T-cell (primary cell): ENCODE data around the gene WWTR1. TPM values are rescaled to one million over a fixed set of nuclear protein-coding genes. Genes with fewer than 3 reads are reported as not detected.

Experiments used
- ATAC-seq, 4 experiments: fragments of 200-7000 bp in 3 of 4; fragments of 150-1000 bp in 1 of 4; cut with Tn5 transposase; replicated peaks in 1 of 4; 1 replicate in 3 of 4; 2 replicates in 1 of 4; pipeline ENCODE4 v1.10.0; 2021; ENCODE audit warnings: moderate library complexity in 3 of 4, mild to moderate bottlenecking in 2 of 4, moderate number of reproducible peaks in 1 of 4
- CTCF ChIA-PET, 2 donors: fragments of 300-600 bp; sonication (Branson Sonifier 250); formaldehyde crosslinking; loops; one replicate each; lab custom pipeline; 2022; ENCODE audit warnings: antibody characterized with exemption in 2 of 2; lab: Charles Lee
- POLR2A ChIA-PET, 2 donors: fragments of 300-600 bp; sonication (Branson Sonifier 250); formaldehyde crosslinking; loops; one replicate each; lab custom pipeline; 2022; ENCODE audit warnings: antibody characterized with exemption in 2 of 2; lab: Charles Lee
- DNase-seq, 35 experiments: peaks; one replicate each; pipeline versions ENCODE4 v3.0.0 to v3.0.0-alpha.2; 2013 to 2023
- H3K27ac ChIP-seq: one replicate; pipeline ENCODE4 v1.5.1; 2013; ENCODE audit warnings: low read length
- H3K27me3 ChIP-seq, 2 experiments: replicated peaks in 1 of 2; 1 replicate in 1 of 2; 2 replicates in 1 of 2; pipeline versions ENCODE4 v1.6.1 to v1.7.0; 2013; ENCODE audit warnings: low read length in 1 of 2, mixed read lengths in 1 of 2; ENCODE audit not compliant: control insufficient read depth in 2 of 2, insufficient read depth in 2 of 2; ENCODE audit errors: extremely low read depth in 1 of 2
- H3K36me3 ChIP-seq, 2 donors: 1 replicate in 1 of 2; 2 replicates in 1 of 2; pipeline versions ENCODE4 v1.6.1 to v1.7.0; 2013; ENCODE audit warnings: low read length in 1 of 2; ENCODE audit not compliant: control insufficient read depth in 2 of 2, insufficient read depth in 1 of 2; ENCODE audit errors: extremely low read depth in 1 of 2
- H3K4me1 ChIP-seq, 2 experiments: 1 replicate in 1 of 2; 2 replicates in 1 of 2; pipeline versions ENCODE4 v1.6.1 to v1.7.0; 2013; ENCODE audit warnings: low read length in 2 of 2, mixed read lengths in 1 of 2; ENCODE audit not compliant: insufficient read depth in 2 of 2, control insufficient read depth in 1 of 2; ENCODE audit errors: extremely low read depth in 1 of 2
- H3K4me3 ChIP-seq, 2 donors: 1 replicate in 1 of 2; 2 replicates in 1 of 2; pipeline versions ENCODE4 v1.5.1 to v1.7.0; 2013; ENCODE audit warnings: mild to moderate bottlenecking in 2 of 2, low read length in 1 of 2, moderate library complexity in 1 of 2; ENCODE audit not compliant: control insufficient read depth in 1 of 2; ENCODE audit errors: extremely low read depth in 1 of 2
- H3K9me3 ChIP-seq: 2 replicates; pipeline ENCODE4 v1.7.0; 2013
- H3K27ac Mint-ChIP-seq, 2 donors: one replicate each; pipeline ENCODE4 v1.8.0; 2020 to 2021; ENCODE audit warnings: mild to moderate bottlenecking in 2 of 2, mixed read lengths in 2 of 2
- H3K27me3 Mint-ChIP-seq, 2 donors: one replicate each; pipeline ENCODE4 v1.8.0; 2021 to 2022; ENCODE audit warnings: mixed read lengths in 2 of 2
- H3K36me3 Mint-ChIP-seq: one replicate; pipeline ENCODE4 v1.8.0; 2021; ENCODE audit warnings: mixed read lengths
- H3K4me1 Mint-ChIP-seq, 3 donors: one replicate each; pipeline ENCODE4 v1.8.0; 2020 to 2022; ENCODE audit warnings: mixed read lengths in 3 of 3, mild to moderate bottlenecking in 1 of 3
- H3K4me3 Mint-ChIP-seq, 3 donors: one replicate each; pipeline ENCODE4 v1.8.0; 2020 to 2022; ENCODE audit warnings: mild to moderate bottlenecking in 3 of 3, mixed read lengths in 3 of 3, moderate library complexity in 3 of 3
- H3K9me3 Mint-ChIP-seq, 3 donors: one replicate each; pipeline ENCODE4 v1.8.0; 2020 to 2022; ENCODE audit warnings: mixed read lengths in 3 of 3
- WGBS: methylation state at CpG from one replicate; pipeline ENCODE4 v1.1.5; 2013; ENCODE audit warnings: missing lambda C conversion rate; ENCODE audit not compliant: insufficient coverage; 5-methylcytosine and 5-hydroxymethylcytosine counted together
- total RNA-seq, 35 experiments: library from RNA in 6 of 35; stranded (reverse) in 6 of 35; fragments of 120-200 nt in 1 of 35; gene quantifications; one replicate each; pipeline versions ENCODE4 v1.2.1 to v1.2.4 and lab custom pipeline; 2013 to 2026

Gene WWTR1
- total RNA-seq, 5 donors from 2014 or later (not counting 1 experiment from before 2014, with no cell fraction given), result 0.43 to 1.6 (median 1.1) TPM

- no CpG with 5 or more reads among the region's 2 CpGs for WGBS
- no peak overlapping the region for H3K27ac Mint-ChIP-seq
Observed at GRCh38 chr3:149545049-149545448, 112.8 kb downstream of the WWTR1 start.

GRCh38 chr3:149542375-149543312 is 115.2 kb downstream of the WWTR1 start:
- H3K9me3 ChIP-seq, result no peaks in the 10 kb centered on the region
- WGBS, result no CpG with 5 or more reads among the region's 9 CpGs
- no peaks in the 10 kb centered on the region for H3K36me3 Mint-ChIP-seq
- DNase-seq, result no peak
- no peak overlapping the region for H3K27ac Mint-ChIP-seq
- no peaks in the 10 kb centered on the region for H3K4me1 ChIP-seq
- H3K4me1 Mint-ChIP-seq, result no peaks in the 10 kb centered on the region
- no peak for ATAC-seq
- no peaks in the 10 kb centered on the region for H3K27me3 ChIP-seq
- H3K36me3 ChIP-seq, result no peaks in the 10 kb centered on the region
- H3K9me3 Mint-ChIP-seq, result no peaks in the 10 kb centered on the region
- no peak overlapping the region for H3K4me3 Mint-ChIP-seq
- no peak overlapping the region for H3K27ac ChIP-seq
- no peak overlapping the region for H3K4me3 ChIP-seq
- POLR2A ChIA-PET, result no interaction called here
- H3K27me3 Mint-ChIP-seq, result peaks cover 4 to 9% of the 10 kb centered on the region in 2 donors
- CTCF ChIA-PET, result no interaction called here

More at GRCh38 chr3:149545049-149545448, 112.8 kb downstream of the WWTR1 start:
- no peak overlapping the region for H3K4me3 ChIP-seq
- ChIA-PET POLR2A (no interaction called here), CTCF (no interaction called here)
- ATAC-seq (no peak), DNase-seq (no peak)
- H3K4me1 Mint-ChIP-seq, result no peaks in the 10 kb centered on the region
- H3K36me3 Mint-ChIP-seq, result no peaks in the 10 kb centered on the region
- no peaks in the 10 kb centered on the region for H3K9me3 ChIP-seq
- H3K4me1 ChIP-seq, result no peaks in the 10 kb centered on the region
- H3K9me3 Mint-ChIP-seq, result no peaks in the 10 kb centered on the region
- no peaks in the 10 kb centered on the region for H3K36me3 ChIP-seq
- H3K27ac ChIP-seq, result no peak overlapping the region
- peaks cover 4 to 15% of the 10 kb centered on the region in 2 donors for H3K27me3 Mint-ChIP-seq
- no peaks in the 10 kb centered on the region for H3K27me3 ChIP-seq
- H3K4me3 Mint-ChIP-seq, result no peak overlapping the region

DNA sequence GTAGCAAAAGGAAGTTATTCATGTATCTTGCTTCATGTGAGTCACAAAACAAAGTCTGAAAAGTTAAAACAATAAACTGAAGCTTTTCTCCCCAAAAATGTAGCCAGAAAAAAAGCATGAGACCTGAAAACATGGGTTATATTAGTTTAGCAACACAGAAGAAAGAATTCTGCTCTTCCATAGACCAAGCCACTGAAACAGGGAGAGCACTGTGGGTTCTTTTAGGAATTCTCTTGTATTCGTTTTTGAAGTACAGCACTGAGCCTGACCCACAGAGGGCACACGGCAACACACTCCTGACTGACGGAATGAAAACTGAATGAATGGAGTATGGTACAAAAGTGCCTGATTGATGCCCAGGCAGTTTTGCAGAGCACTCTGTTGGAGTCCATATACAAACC is 116.7 kb downstream of the WWTR1 start:
- no peaks in the 10 kb centered on the region for H3K9me3 ChIP-seq
- H3K27ac ChIP-seq, result no peak overlapping the region
- H3K4me1 ChIP-seq, result no peaks in the 10 kb centered on the region
- DNase-seq (no peak), ATAC-seq (no peak)
- no peak overlapping the region for H3K27ac Mint-ChIP-seq
- ChIA-PET POLR2A (interaction anchor here in 1 of 2 donors (0.6 kb wide), 1 partner anchor 271 kb away, joined by 5 read pairs; no protein-coding TSS in a partner anchor), CTCF (no interaction called here)
- peaks cover 0 to 2% of the 10 kb centered on the region in 2 experiments for H3K27me3 ChIP-seq
- no peaks in the 10 kb centered on the region for H3K36me3 Mint-ChIP-seq
- no peak overlapping the region for H3K4me3 ChIP-seq
- no peaks in the 10 kb centered on the region for H3K9me3 Mint-ChIP-seq
- H3K4me3 Mint-ChIP-seq, result no peak overlapping the region
- H3K27me3 Mint-ChIP-seq, result peaks cover under 1 to 9% of the 10 kb centered on the region in 2 donors
- no CpG with 5 or more reads among the region's 3 CpGs for WGBS
- H3K4me1 Mint-ChIP-seq, result no peaks in the 10 kb centered on the region
- H3K36me3 ChIP-seq, result no peaks in the 10 kb centered on the region

GRCh38 chr3:149538371-149538770 is 119.5 kb downstream of the WWTR1 start:
- Mint-ChIP-seq H3K4me3 (no peak overlapping the region), H3K36me3 (no peaks in the 10 kb centered on the region), H3K27me3 (peaks cover 0 to 17% of the 10 kb centered on the region in 2 donors), H3K9me3 (no peaks in the 10 kb centered on the region), H3K4me1 (no peaks in the 10 kb centered on the region), H3K27ac (no peak overlapping the region)
- no CpG with 5 or more reads among the region's 1 CpG for WGBS
- CTCF ChIA-PET, result interaction anchor here in 1 of 2 donors (0.5 kb wide), 1 partner anchor 244 kb away, joined by 5 read pairs; no protein-coding TSS in a partner anchor
- Histone ChIP-seq H3K9me3 (no peaks in the 10 kb centered on the region), H3K36me3 (no peaks in the 10 kb centered on the region), H3K4me1 (no peaks in the 10 kb centered on the region), H3K27ac (no peak overlapping the region), H3K27me3 (peaks cover 0 to 5% of the 10 kb centered on the region in 2 experiments), H3K4me3 (no peak overlapping the region)
- DNase-seq, result no peak
- POLR2A ChIA-PET, result no interaction called here
- ATAC-seq, result no peak

DNA sequence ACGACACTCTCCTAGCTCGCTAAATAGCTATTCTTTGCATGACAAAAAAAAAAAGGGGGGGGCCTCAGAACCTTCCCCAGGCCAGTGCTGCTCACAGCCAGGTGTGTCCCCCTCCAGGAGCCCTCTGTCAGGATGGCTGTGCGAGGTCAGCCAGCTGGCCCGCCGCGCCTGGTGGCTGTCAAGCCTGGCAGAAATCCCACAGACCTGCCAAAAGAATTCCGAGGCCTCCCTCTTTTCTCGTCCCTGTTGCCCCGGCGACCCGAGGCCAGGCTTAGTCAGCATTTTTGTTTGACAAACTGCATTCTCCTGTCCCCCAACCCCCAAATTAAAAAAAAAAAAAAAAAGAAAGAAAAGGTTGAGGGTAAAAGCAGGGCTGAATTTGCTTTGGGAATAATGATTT is 121.4 kb downstream of the WWTR1 start:
- POLR2A ChIA-PET, result no interaction called here
- Mint-ChIP-seq H3K4me3 (no peak overlapping the region), H3K27ac (no peak overlapping the region), H3K27me3 (peaks cover 0 to 10% of the 10 kb centered on the region in 2 donors), H3K36me3 (no peaks in the 10 kb centered on the region), H3K4me1 (peaks cover 2 to 9% (median 7%) of the 10 kb centered on the region in 3 donors), H3K9me3 (no peaks in the 10 kb centered on the region)
- WGBS, result 91% methylated on average over 6 of the region's 11 CpGs
- no peaks in the 10 kb centered on the region for H3K4me1 ChIP-seq
- H3K9me3 ChIP-seq, result no peaks in the 10 kb centered on the region
- no peak for ATAC-seq
- peaks cover 0 to 9% of the 10 kb centered on the region in 2 experiments for H3K27me3 ChIP-seq
- no peaks in the 10 kb centered on the region for H3K36me3 ChIP-seq
- no peak for DNase-seq
- H3K27ac ChIP-seq, result no peak overlapping the region
- CTCF ChIA-PET, result interaction anchor here in 1 of 2 donors (0.6 kb wide), 2 partner anchors 26 to 629 kb away, joined by 3 read pairs; no protein-coding TSS in a partner anchor
- H3K4me3 ChIP-seq, result no peak overlapping the region

GRCh38 chr3:149535333-149535685 is 122.5 kb downstream of the WWTR1 start:
- CTCF ChIA-PET, result no interaction called here
- POLR2A ChIA-PET, result interaction anchor here in 1 of 2 donors (0.7 kb wide), 1 partner anchor 530 kb away, joined by 5 read pairs; no protein-coding TSS in a partner anchor
- DNase-seq, result no peak
- 83% methylated on average over 1 of the region's 8 CpGs for WGBS
- H3K9me3 ChIP-seq, result no peaks in the 10 kb centered on the region
- no peak overlapping the region for H3K27ac Mint-ChIP-seq
- no peaks in the 10 kb centered on the region for H3K9me3 Mint-ChIP-seq
- peaks cover 0 to 13% of the 10 kb centered on the region in 2 donors for H3K27me3 Mint-ChIP-seq
- no peak overlapping the region for H3K4me3 ChIP-seq
- H3K4me3 Mint-ChIP-seq, result no peak overlapping the region
- no peaks in the 10 kb centered on the region for H3K36me3 Mint-ChIP-seq
- H3K27ac ChIP-seq, result no peak overlapping the region
- no peak for ATAC-seq
- H3K4me1 Mint-ChIP-seq, result peaks cover 2 to 9% (median 7%) of the 10 kb centered on the region in 3 donors
- H3K4me1 ChIP-seq, result no peaks in the 10 kb centered on the region
- H3K36me3 ChIP-seq, result no peaks in the 10 kb centered on the region
- H3K27me3 ChIP-seq, result peaks cover 0 to 9% of the 10 kb centered on the region in 2 experiments
